Measurements from ENCODE around the gene OTX1.
"Not testable (repeated sequence)": the region's sequence is repeated elsewhere in the genome, so short reads cannot be mapped to it uniquely, and the experiment has no call there.

The OTX1 gene

DNA sequence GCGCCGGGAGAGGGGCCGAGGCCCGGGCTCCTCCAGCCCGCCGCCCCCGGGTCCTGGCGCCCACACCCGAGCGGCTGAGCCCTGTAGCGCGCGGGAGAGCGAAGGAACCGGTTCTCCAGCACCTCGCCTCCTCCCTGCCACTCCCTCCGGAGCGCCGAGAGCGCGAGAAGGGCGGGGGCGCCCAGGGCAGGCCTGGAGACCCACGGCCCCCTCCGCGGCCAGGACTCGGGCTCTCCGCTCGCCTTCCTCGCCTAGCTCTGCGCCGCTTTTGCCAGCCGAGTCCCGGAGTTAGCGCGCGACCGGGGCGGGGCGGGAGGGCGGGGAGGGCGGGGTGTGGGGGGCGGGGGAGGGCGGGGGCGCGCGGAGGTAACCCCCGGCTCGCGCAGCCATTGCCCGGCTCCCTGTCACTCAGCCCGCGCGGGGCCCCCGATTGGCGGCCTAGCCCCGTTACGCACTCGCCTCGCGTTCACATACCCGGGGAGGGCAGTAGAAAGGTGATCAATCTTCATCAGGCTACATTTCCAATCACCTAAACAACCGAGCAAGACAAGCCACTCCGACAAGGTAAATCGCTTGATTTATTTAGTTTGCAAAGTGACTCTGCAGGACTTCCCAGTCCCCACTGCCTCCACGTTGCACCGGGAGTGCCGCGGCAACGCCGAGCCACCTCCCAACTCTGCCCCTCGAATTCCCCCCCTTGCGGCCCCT lies at the start of gene OTX1:
TSS of gene OTX1 (plus strand) at position 497 of the 708 bp plus-strand sequence. CDS start 2,161 bp downstream, outside the sequence.
- DNase-seq (ENCODE audit: low spot score): no peak

DNA sequence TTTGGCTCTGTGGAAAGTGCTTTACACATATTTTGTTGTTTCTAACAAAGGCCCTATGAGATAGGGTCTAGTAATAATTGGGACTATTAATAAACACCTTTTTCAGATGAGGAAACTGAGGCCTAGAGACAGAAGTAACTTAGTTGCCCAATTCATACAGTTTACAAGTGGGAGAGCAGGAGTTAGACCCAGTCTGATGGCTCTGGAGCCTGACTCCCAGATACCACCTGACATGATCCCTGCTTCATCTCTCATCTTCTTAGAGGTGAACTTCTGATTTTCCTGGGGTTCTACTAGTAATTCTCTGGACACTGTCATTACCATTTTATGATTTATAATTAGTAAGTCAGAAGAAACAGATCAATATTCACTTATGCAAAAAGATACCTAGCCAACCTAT lies 49.1 kb upstream of the OTX1 start:
- no peak for DNase-seq (ENCODE audit: low spot score)

DNA sequence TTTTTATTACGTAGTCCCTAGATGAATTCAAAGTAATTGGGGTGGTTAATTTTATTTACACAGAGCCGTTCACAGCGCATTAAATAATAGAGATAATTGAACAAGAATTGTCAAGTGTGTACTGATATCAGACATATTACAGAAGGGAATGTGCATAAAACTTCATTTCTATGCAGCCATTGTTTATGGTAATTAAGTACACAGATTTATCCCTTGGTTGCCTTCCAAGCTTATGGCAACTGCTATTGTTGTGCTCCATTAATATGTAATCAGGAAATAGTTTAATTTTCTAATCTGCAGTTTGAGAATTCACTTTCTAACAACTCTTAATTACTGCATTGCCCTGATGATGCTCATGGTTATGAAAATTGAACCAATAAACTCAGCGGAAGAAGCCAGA lies 47.3 kb upstream of the OTX1 start:
- DNase-seq (ENCODE audit: low spot score): no peak

DNA sequence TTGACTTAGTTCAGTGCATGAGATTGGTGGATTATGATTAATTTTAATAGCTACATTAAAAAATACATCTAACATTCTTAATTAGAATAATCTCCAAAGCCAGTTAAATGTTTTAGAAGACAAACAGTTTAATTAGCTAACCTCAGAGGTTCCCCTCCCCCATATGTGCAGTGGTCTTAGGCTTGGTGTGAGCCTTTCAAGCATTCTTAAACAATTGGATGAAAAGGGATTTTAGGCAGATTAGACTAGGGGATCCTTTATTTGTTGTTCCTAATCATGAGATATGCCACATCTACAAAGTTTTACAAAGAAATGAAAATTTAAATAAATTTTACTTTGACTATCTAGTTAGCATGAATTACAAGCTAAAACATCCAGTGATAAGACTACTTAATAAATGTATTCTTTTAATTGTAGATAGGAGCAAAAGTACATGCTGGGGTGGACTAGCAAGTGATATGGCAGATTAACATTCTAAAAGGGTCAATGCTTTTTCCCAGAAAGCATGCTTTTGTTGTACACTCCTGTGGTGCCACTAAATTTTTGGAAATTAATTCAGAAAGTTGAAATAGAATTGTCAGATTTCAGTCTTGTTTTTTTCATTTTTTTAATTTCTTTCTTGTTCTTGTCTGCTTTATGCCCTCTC lies 42.7 kb upstream of the OTX1 start:
- DNase-seq (ENCODE audit: low spot score): no peak

DNA sequence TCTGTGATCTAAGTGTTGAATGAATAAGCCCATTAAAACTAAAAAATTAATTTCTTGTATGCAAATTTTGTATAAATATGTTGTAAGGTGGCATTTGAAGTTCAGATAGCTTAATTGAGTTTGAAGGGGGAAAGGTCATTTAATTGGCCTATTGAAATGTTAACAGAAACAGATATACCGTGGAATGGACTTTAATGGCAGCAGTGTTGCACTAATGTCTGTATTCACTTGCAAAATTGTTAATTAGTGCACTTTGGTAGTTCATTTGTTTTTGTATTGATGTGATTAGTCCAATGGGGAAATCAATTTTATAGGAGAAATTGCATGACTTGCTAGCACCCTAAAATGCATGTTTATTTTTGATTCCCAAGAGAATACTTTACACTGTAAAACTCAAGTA lies 41.8 kb upstream of the OTX1 start:
- no peak for DNase-seq (ENCODE audit: low spot score)

DNA sequence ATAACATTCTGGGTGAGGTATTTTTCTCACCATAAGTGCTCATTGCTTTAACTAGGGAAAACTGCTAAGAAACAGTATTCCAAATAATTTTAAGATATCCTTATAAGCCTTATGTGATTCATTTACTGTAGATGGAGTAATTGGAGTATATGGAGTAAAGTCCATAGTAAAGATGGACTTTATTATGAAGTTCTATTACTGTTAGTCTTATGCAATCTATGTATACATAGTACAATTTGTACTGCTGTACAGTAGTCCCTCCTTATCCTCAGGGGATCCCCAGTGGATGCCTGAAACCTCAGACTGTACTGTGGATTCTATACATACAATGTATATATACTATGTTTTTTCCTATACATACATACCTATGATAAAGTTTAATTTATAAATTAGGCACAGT lies 41.1 kb upstream of the OTX1 start:
- no peak for DNase-seq (ENCODE audit: low spot score)

DNA sequence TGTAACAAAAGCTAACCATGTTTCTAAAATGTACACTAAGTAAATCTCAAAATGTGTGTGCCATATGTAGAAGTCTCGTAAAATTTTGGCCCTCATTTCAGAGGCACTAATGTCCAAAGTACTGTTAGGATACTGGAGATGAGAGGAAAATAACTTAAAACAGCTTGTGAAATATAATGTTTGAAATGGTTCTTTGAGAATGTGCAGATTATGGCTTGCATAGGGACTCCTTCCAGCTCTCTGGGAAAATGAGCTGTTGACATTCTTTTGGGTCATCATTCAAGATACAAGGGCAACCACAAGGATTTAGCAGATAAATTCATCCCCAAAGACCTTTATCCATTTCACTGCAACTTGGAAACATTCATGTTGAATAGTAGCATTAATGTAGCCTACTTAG lies 38.1 kb upstream of the OTX1 start:
- DNase-seq (ENCODE audit: low spot score): no peak

DNA sequence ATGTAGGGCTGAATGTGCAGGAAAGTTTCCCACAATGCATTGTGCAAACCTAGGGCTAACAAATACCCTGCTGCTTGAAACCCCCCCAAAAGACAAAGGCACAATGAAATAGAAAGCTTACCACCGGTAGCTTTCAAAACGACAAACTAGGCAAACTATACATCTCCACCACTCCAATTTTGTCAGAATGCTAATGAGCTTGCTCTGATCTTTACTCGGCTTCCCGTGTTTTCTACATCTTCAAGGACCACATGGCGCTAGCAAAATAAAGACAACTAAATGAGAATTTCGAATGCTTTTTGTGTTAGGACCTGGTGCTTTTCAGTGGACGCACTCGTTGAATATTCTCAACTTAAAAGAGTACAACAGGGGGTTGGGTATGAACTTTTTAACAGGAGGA lies 37.2 kb upstream of the OTX1 start:
- DNase-seq (ENCODE audit: low spot score): no peak

DNA sequence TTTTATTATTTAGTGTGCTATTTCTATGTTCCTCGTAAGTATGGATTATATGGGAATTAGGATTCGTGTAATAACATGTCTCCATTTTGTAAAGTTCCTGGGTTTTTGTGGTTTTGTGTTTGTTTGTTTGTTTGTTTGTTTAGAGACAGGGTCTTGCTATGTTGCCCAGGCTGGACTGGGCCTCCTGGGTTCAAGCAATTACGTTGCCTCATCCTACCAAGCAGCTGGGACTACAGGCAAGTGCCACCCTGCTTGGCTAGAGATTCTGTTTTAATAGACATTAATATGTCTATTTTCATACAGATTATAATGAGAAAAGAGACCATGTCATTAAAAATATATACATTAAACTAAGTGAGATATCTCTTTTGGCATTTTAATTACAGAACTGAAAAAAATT lies 35.2 kb upstream of the OTX1 start:
- DNase-seq (ENCODE audit: low spot score): no peak

DNA sequence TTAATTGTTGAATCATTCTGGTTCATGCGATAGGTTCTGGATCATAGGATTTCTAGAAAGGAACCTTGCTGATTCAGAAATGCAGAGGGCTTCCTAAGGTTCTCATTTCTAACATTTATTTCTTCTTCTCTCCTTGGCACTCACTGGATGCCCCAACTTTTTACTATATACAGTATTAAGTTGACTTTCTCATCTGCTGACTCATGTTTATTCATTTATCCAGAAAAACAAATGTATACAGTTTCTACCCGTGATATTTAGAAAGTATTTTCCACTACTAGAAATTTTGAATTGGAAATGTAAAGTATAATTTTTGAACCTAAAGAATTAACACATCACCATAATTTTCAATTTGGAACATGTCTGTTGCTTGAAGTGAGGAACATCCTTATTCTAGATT lies 32.2 kb upstream of the OTX1 start:
- DNase-seq (ENCODE audit: low spot score): no peak

DNA sequence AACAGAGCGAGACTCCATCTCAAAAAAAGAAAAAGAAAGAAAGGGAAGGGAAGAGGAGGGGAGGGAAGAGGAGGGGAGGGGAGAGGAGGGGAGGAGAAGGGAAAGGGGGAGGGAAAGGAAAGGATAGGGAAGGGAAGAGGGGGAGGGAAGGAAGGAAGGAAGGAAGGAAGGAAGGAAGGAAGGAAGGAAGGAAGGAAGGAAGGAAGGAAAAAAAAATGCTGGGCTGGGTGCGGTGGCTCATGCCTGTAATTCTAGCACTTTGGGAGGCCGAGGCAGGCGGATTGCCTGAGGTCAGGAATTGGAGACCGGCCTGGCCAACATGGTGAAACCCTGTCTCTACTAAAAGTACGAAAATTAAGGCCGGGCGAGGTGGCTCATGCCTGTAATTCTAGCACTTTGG lies 30.9 kb upstream of the OTX1 start:
- not testable (repeated sequence) for DNase-seq (ENCODE audit: low spot score)

DNA sequence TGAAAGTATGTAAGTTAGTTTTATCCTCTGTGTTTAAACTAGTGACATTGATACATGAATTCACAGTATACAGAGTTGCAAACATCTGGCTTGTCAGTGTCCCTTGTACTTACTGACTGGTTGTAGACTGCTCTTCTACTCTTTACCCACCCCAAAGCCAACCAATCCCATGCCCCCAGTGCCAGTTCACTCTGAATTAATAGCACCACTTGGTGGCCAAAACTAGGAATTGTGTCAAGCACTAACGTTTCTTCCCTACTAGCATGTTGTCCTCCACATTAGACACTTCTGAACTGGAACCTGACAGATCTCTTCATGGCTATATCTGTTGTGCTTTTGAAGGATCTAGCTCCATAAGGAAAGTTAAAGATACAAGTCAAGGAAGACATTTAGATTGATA lies 27.2 kb upstream of the OTX1 start:
- no peak for DNase-seq (ENCODE audit: low spot score)

DNA sequence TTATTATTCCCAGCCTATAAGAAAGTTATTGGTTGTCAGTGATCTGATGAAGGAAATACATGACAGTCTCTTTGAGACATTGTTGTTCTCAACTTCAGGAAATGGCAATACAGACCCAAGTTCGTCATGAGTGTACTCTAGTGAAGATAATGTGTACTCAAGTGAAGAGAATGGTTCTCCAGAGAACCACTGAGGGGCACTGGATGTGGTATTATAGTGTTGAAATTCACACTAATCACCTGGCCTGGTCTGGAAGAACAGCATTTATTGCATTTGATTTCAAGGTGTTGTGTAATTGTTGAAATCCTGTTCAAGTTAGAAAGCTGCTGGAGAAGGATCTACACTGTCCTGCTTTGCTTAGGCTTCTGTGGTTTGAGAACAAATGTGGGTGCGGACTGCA lies 23.4 kb upstream of the OTX1 start:
- DNase-seq (ENCODE audit: low spot score): no peak

DNA sequence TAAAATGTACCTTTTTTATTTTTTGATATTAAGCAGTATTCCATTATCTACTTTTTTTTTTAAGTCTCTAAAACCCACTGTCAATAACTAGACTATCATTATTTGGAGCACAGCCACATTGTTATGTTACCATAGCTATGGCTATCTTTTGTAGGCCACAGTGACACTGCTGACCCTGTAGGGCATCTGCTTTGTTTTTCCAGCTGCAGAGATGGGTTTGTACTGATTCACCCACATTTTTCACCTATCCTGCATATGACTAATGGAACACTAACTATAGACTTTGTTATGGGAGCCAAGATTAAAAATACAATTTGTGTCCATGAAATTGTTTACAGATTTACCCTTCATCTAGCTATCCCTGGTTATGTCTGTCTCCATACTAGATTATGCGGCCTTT lies 21.6 kb upstream of the OTX1 start:
- no peak for DNase-seq (ENCODE audit: low spot score)

DNA sequence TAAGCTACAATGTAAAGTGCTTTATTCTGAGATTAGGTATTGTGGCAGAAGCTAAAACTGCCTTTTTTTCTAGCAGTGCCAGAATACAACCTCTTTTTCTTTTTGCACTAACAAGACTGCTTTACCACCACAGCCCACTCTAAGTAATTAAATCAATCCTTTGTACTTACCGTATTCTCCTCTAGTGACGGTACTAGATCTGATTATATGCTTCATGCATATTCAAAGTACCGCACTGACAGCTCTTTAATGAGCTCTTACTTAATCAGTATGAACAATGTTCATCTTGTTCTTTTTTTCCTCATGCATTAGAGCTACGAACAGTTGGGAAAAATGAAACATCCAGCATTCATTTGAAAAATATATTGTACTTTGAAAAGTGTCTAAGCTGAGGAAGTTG lies 16.1 kb upstream of the OTX1 start:
- no peak for DNase-seq (ENCODE audit: low spot score)

DNA sequence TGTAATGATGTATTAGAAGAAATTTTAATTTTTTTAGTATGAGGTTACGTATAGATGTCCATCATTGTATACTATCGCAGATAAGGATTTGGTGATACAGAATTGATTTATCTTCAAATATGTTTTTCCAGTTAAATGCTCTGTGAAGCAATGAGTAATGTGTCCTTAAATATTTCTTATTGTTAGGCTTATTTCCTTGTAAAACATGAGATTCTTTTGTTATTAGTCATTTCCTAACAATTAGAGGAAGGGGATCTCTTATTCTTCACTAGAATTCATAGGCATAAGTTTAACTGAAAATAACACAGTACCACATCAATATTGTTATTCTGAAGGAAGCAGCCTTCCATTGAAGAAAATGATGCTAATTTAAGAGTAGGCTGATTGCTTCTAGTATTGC lies 15.5 kb upstream of the OTX1 start:
- no peak for DNase-seq (ENCODE audit: low spot score)

DNA sequence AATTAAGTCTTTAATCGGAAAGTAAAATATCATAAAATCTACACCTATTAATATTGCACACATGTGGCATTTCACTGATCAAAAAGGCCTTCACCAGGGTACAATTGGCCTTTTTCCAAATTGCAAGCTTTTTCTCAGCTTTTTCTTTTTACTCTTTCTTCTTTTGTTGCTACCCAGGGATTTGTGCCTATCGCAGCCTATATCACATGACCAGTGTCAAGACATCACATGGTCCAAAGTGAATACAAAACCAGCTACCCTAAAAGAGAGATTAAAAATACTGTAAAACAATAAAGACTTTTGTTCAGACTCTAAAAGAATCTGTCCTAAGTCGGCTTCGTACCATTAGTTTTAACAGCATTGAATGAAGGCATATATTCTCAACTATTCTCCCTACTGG lies 15.0 kb upstream of the OTX1 start:
- no peak for DNase-seq (ENCODE audit: low spot score)

DNA sequence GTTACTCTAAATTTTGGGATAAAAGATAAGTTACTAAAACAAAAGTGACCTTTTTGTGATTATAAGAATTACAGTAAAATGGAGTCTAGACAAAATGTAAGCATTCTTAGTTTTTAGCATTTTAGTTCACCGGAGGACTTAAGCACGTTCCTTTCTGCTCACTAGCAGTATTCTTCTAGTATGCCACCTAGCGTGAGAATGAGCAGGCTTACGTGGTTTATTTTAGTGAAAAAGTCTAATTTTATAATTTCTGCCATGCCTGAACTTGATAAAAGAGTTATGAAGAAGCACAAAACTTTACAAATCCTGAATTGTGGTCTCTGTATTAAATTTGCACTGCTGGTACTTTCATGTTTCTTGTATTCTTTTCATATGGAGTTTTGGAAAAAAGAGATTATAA lies 12.6 kb upstream of the OTX1 start:
- no peak for DNase-seq (ENCODE audit: low spot score)

DNA sequence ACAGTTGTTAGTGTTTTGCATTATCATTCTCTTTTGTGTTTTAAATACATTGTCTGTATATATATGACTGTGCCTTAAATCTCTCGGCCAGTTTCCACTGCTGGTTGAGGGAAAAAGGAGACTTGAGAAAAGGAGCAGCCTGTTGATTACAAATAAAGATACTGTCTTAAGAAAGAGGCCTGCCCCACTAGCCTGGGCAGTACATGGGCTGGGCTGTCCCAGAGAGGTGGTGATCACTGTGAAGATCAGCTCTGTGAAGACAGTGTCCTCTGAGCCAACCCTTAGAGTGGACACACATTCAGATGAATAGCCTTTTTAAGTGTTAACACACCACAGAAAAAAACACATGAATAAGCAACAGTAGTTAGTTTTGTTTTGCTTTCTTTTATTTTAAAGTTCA lies 10.0 kb upstream of the OTX1 start:
- DNase-seq (ENCODE audit: low spot score): no peak

DNA sequence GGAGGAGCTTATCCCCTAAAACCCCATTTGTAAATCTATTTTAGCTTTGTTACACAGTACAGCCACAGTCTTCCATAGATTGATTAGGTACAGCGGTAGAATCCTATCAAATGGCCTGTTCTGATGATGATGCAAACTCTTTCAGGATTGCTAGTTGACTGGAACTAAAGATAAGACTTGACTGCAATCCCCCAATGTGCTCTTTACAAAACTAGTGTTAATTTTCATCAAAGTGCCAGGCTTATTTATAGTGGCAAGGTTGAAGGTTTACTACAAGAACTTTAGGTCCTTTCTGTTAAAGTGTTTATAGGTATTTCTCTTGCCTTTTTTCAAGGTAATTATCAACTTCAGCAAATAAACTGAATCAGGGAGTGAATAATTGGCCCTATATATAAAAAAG lies 9.0 kb upstream of the OTX1 start:
- DNase-seq (ENCODE audit: low spot score): no peak

DNA sequence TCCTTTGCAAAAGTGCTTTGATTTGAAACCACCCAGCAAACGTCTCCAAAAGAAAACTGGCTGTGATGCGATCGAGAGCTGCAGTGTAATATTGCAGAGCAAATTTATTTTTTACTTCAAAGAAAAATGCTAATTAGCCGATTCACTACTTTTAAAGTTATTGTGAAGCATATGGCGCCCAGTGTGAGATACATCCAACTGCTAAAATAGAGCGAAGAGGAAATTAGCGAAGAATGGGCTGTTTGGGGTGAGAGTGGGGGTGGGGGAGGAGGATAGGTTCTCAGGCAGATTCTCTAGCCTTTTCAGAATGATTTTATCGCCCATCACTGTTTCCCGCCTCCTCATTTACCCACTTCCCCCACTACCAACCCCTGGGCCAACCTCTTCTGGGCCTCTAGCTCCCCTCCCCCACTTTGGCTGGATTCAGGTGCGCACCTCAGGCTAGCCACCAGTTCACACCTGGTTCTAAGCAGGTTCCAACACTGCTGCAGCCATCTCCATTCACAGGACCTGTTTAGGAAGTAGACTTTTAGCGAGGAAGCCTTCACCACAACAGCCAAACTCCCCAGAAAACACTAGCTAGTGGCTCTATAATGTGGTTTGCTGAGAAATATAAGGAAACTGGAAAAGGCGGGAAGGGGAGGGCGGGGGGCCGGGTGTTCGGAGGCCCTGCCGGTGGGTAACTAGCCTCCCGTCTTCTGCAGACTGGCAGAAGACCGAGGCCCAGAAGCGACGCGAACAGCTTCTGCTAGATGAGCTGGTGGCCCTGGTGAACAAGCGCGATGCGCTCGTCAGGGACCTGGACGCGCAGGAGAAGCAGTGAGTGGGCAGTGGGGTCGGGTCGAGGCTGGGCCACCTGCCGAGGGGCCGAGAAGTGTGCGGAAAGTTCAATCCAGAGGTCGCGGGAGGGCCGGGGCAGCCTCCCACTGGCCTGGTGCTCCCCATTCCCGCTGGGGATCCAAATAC lies 6.0 kb upstream of the OTX1 start:
- no peak for DNase-seq (ENCODE audit: low spot score)

DNA sequence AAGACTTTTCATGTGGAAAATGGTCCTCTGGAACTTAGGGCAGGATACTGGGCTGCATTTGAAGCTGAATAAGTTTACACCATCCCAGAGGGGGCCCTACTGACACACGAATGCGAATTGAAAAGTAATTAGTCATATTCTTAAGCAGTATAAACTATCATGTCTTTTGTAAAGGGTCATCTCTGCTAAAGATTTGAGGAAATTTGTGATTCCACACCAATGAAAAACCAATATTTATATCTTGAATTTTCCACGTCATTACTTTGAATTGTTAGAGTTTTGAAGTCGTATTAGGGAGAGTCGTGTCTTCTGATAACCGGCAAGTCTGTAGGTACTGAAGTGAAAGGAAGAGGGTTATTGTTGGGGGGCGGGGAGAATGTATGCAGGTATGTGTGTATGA lies 4.1 kb upstream of the OTX1 start:
- no peak for DNase-seq (ENCODE audit: low spot score)

DNA sequence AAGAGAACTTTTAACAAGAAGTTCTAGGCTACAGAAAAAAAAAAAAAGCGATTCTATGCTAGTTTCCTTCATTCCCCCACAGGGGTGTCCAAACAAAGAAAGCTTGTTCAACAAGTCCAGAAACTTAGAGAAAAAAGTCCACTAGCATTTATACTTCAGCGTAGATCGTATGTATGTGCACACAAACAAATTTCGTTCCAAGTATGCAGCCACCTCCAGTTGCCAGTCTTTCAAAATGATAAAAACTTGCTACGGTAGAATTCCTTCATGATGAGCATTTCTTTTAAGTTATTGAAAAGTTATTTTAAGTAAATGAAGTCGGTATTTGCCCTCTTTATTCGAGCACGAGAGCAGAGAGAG lies 3.7 kb upstream of the OTX1 start:
- no peak for DNase-seq (ENCODE audit: low spot score)

Data from CD4-positive, alpha-beta T cell treated with Interleukin-6 at 100 ng/mL for 8 hours (primary cell).